ENCODE results near the gene ARFGAP2.

The ARFGAP2 gene

GRCh38 chr11:47186700-47187695, 10.3 kb upstream of the ARFGAP2 start:
- 0 out of 2 replicates have a peak, but pooled peaks cover 7% of the 10 kb centered on the region for H3K4me1 ChIP-seq (ENCODE audit: low read length)
- H3K27ac ChIP-seq (ENCODE audit: low read length), result no peak overlapping the region
- H2AFZ ChIP-seq (ENCODE audit: low read length), result peak overlapping the region; percentile 94

GRCh38 chr11:47186076-47186699, 9.5 kb upstream of the ARFGAP2 start, which contains the start of gene PACSIN3:
PACSIN3 (minus strand) TSS chr11:47186434; CDS start chr11:47182727, 3,707 bp downstream.
- H3K9ac ChIP-seq (ENCODE audit: low read length), result peak within 1 kb of the TSS; percentile 35; the same call in 1 of the 2 replicates
- H3K9me3 ChIP-seq (replicated peaks; ENCODE audit: insufficient read depth, low read length), result no peaks in the 10 kb centered on the region
- no peak within 1 kb of the TSS for H3K27ac ChIP-seq (ENCODE audit: low read length)
- H2AFZ ChIP-seq (ENCODE audit: low read length), result peak within 1 kb of the TSS; percentile 94
- H3K9me2 ChIP-seq (replicated peaks; ENCODE audit: insufficient read depth, low read length), result no peaks in the 10 kb centered on the region
- no peaks in the 10 kb centered on the region for H3K36me3 ChIP-seq (replicated peaks; ENCODE audit: insufficient read depth, low read length)
- H3F3A ChIP-seq (ENCODE audit: insufficient read depth, low read length), result peaks cover 15% of the 10 kb centered on the region
- peaks cover 49% of the 10 kb centered on the region for H3K27me3 ChIP-seq (replicated peaks; ENCODE audit: insufficient read depth, low read length)
- no peaks in the 10 kb centered on the region for H4K20me1 ChIP-seq (ENCODE audit: insufficient read depth, low read length)
- TF ChIP-seq EZH2phosphoT487 (IDR thresholded peaks at IDR 0.05; ENCODE audit: low read length) (no peak), CTCF (IDR thresholded peaks at IDR 0.05; ENCODE audit: low read length) (no peak), EZH2 (optimal IDR thresholded peaks at IDR 0.05; ENCODE audit: low read depth, low read length) (no peak)
- H3K4me3 ChIP-seq (ENCODE audit: low read length), result peak within 1 kb of the TSS; percentile 61
- peak within 1 kb of the TSS; percentile 97 for H3K4me2 ChIP-seq (ENCODE audit: low read depth, low read length)
- DNase-seq, result peak; percentile 43
- 0 out of 2 replicates have a peak, but pooled peaks cover 7% of the 10 kb centered on the region for H3K4me1 ChIP-seq (ENCODE audit: low read length)
- H3K79me2 ChIP-seq (ENCODE audit: low read length), result no peaks in the 10 kb centered on the region

More at GRCh38 chr11:47186700-47187695, 10.3 kb upstream of the ARFGAP2 start:
- Histone ChIP-seq H3K9me2 (replicated peaks; ENCODE audit: insufficient read depth, low read length) (no peaks in the 10 kb centered on the region), H3K27me3 (replicated peaks; ENCODE audit: insufficient read depth, low read length) (peaks cover 49% of the 10 kb centered on the region), H3K79me2 (ENCODE audit: low read length) (no peaks in the 10 kb centered on the region), H3K36me3 (replicated peaks; ENCODE audit: insufficient read depth, low read length) (no peaks in the 10 kb centered on the region), H4K20me1 (ENCODE audit: insufficient read depth, low read length) (no peaks in the 10 kb centered on the region), H3K9me3 (replicated peaks; ENCODE audit: insufficient read depth, low read length) (no peaks in the 10 kb centered on the region), H3K4me2 (ENCODE audit: low read depth, low read length) (peak overlapping the region; percentile 97), H3F3A (ENCODE audit: insufficient read depth, low read length) (peaks cover 15% of the 10 kb centered on the region), H3K9ac (ENCODE audit: low read length) (peak overlapping the region; percentile 35; the same call in 1 of the 2 replicates), H3K4me3 (ENCODE audit: low read length) (peak overlapping the region; percentile 56)
- DNase-seq, result peak; percentile 65
- TF ChIP-seq CTCF (IDR thresholded peaks at IDR 0.05; ENCODE audit: low read length) (no peak), EZH2 (optimal IDR thresholded peaks at IDR 0.05; ENCODE audit: low read depth, low read length) (no peak)

- Histone ChIP-seq H3K4me2 (ENCODE audit: low read depth, low read length) (peak overlapping the region; percentile 89), H3K36me3 (replicated peaks; ENCODE audit: insufficient read depth, low read length) (no peaks in the 10 kb centered on the region), H3F3A (ENCODE audit: insufficient read depth, low read length) (peaks cover 15% of the 10 kb centered on the region), H3K79me2 (ENCODE audit: low read length) (no peaks in the 10 kb centered on the region), H3K4me1 (ENCODE audit: low read length) (0 out of 2 replicates have a peak, but pooled peaks cover 7% of the 10 kb centered on the region), H3K27ac (ENCODE audit: low read length) (no peak overlapping the region), H3K9ac (ENCODE audit: low read length) (peak overlapping the region; percentile 22; the same call in 1 of the 2 replicates), H3K27me3 (replicated peaks; ENCODE audit: insufficient read depth, low read length) (peaks cover 47% of the 10 kb centered on the region), H2AFZ (ENCODE audit: low read length) (peak overlapping the region; percentile 74), H3K4me3 (ENCODE audit: low read length) (peak overlapping the region; percentile 61), H4K20me1 (ENCODE audit: insufficient read depth, low read length) (no peaks in the 10 kb centered on the region), H3K9me2 (replicated peaks; ENCODE audit: insufficient read depth, low read length) (no peaks in the 10 kb centered on the region), H3K9me3 (replicated peaks; ENCODE audit: insufficient read depth, low read length) (no peaks in the 10 kb centered on the region)
- no peak for TF ChIP-seq CTCF (IDR thresholded peaks at IDR 0.05; ENCODE audit: low read length)
- TF ChIP-seq EZH2phosphoT487 (IDR thresholded peaks at IDR 0.05; ENCODE audit: low read length), result no peak
- TF ChIP-seq EZH2 (optimal IDR thresholded peaks at IDR 0.05; ENCODE audit: low read depth, low read length), result no peak
- no peak for DNase-seq
Observed at GRCh38 chr11:47185305-47186075, 8.8 kb upstream of the ARFGAP2 start.
